Measurements from ENCODE around the gene ZNF90. TPM values are rescaled to one million over a fixed set of nuclear protein-coding genes. Genes with fewer than 3 reads are reported as not detected.
A peak's percentile ranks its signal among the peaks of the same experiment; 100 is the strongest.

Gene ZNF90
- total and polyA plus RNA-seq, 2 experiments from 2014 or later = 102 to 122 TPM

GRCh38 chr19:20103091-20103740, 25.4 kb downstream of the ZNF90 start:
- H3K4me1 ChIP-seq (ENCODE audit: insufficient read depth) = peaks cover 28% of the 10 kb centered on the region
- H2AFZ ChIP-seq = no peak overlapping the region
- TF ChIP-seq, protein P1, sequence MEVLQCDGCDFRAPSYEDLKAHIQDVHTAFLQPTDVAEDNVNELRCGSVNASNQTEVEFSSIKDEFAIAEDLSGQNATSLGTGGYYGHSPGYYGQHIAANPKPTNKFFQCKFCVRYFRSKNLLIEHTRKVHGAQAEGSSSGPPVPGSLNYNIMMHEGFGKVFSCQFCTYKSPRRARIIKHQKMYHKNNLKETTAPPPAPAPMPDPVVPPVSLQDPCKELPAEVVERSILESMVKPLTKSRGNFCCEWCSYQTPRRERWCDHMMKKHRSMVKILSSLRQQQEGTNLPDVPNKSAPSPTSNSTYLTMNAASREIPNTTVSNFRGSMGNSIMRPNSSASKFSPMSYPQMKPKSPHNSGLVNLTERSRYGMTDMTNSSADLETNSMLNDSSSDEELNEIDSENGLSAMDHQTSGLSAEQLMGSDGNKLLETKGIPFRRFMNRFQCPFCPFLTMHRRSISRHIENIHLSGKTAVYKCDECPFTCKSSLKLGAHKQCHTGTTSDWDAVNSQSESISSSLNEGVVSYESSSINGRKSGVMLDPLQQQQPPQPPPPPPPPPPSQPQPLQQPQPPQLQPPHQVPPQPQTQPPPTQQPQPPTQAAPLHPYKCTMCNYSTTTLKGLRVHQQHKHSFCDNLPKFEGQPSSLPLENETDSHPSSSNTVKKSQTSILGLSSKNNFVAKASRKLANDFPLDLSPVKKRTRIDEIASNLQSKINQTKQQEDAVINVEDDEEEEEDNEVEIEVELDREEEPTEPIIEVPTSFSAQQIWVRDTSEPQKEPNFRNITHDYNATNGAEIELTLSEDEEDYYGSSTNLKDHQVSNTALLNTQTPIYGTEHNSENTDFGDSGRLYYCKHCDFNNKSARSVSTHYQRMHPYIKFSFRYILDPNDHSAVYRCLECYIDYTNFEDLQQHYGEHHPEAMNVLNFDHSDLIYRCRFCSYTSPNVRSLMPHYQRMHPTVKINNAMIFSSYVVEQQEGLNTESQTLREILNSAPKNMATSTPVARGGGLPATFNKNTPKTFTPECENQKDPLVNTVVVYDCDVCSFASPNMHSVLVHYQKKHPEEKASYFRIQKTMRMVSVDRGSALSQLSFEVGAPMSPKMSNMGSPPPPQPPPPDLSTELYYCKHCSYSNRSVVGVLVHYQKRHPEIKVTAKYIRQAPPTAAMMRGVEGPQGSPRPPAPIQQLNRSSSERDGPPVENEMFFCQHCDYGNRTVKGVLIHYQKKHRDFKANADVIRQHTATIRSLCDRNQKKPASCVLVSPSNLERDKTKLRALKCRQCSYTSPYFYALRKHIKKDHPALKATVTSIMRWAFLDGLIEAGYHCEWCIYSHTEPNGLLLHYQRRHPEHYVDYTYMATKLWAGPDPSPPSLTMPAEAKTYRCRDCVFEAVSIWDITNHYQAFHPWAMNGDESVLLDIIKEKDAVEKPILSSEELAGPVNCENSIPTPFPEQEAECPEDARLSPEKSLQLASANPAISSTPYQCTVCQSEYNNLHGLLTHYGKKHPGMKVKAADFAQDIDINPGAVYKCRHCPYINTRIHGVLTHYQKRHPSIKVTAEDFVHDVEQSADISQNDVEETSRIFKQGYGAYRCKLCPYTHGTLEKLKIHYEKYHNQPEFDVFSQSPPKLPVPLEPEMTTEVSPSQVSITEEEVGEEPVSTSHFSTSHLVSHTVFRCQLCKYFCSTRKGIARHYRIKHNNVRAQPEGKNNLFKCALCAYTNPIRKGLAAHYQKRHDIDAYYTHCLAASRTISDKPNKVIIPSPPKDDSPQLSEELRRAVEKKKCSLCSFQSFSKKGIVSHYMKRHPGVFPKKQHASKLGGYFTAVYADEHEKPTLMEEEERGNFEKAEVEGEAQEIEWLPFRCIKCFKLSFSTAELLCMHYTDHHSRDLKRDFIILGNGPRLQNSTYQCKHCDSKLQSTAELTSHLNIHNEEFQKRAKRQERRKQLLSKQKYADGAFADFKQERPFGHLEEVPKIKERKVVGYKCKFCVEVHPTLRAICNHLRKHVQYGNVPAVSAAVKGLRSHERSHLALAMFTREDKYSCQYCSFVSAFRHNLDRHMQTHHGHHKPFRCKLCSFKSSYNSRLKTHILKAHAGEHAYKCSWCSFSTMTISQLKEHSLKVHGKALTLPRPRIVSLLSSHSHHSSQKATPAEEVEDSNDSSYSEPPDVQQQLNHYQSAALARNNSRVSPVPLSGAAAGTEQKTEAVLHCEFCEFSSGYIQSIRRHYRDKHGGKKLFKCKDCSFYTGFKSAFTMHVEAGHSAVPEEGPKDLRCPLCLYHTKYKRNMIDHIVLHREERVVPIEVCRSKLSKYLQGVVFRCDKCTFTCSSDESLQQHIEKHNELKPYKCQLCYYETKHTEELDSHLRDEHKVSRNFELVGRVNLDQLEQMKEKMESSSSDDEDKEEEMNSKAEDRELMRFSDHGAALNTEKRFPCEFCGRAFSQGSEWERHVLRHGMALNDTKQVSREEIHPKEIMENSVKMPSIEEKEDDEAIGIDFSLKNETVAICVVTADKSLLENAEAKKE (CRISPR knock-in tag; IDR thresholded peaks at IDR 0.05) = peak; percentile 33; the same call in 1 of the 2 replicates
- TF ChIP-seq, protein P2, sequence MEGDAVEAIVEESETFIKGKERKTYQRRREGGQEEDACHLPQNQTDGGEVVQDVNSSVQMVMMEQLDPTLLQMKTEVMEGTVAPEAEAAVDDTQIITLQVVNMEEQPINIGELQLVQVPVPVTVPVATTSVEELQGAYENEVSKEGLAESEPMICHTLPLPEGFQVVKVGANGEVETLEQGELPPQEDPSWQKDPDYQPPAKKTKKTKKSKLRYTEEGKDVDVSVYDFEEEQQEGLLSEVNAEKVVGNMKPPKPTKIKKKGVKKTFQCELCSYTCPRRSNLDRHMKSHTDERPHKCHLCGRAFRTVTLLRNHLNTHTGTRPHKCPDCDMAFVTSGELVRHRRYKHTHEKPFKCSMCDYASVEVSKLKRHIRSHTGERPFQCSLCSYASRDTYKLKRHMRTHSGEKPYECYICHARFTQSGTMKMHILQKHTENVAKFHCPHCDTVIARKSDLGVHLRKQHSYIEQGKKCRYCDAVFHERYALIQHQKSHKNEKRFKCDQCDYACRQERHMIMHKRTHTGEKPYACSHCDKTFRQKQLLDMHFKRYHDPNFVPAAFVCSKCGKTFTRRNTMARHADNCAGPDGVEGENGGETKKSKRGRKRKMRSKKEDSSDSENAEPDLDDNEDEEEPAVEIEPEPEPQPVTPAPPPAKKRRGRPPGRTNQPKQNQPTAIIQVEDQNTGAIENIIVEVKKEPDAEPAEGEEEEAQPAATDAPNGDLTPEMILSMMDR (conservative IDR thresholded peaks at IDR 0.05; ENCODE audit: low read depth in 2 of 2) = no peak
- Mint-ChIP-seq H3K27me3 (ENCODE audit: insufficient read depth, low read depth, poor library complexity) (peaks cover 8% of the 10 kb centered on the region), H3K36me3 (ENCODE audit: low read depth) (peaks cover 19% of the 10 kb centered on the region), H3K9me3 (peaks cover 61% of the 10 kb centered on the region), H3K4me1 (peaks cover 14% of the 10 kb centered on the region; the same call in 2 of the 3 replicates), H3K4me3 (no peak overlapping the region; the same call in 2 of the 3 replicates), H3K27ac (no peak overlapping the region)
- H3K9me2 ChIP-seq (ENCODE audit: insufficient read depth) = peaks cover 12% of the 10 kb centered on the region; the same call in 1 of the 2 replicates
- no peak overlapping the region for H3K4me2 ChIP-seq
- H4K20me1 ChIP-seq (replicated peaks; ENCODE audit: insufficient read depth) = peaks cover 37% of the 10 kb centered on the region
- H3K36me3 ChIP-seq (ENCODE audit: insufficient read depth) = peaks cover 26% of the 10 kb centered on the region
- H3K4me3 ChIP-seq = no peak overlapping the region
- no peaks in the 10 kb centered on the region for H3K27me3 ChIP-seq (ENCODE audit: insufficient read depth)
- peaks cover 98% of the 10 kb centered on the region for H3K79me2 ChIP-seq (replicated peaks; ENCODE audit: insufficient read depth)
- H3F3A ChIP-seq (replicated peaks; ENCODE audit: low read depth) = peaks cover 10% of the 10 kb centered on the region
- DNase-seq (ENCODE audit: low spot score) (peak; percentile 79), ATAC-seq (no peak)
- H3K27ac ChIP-seq (ENCODE audit: low read depth) = peak overlapping the region; percentile 61

All from GM23338 (cell line).